Breast epithelium (tissue), 4 donors: ENCODE measurements around the gene MAPRE3. TPM values are rescaled to one million over a fixed set of nuclear protein-coding genes. Genes with fewer than 3 reads are reported as not detected.

ENCODE experiments used
- DNase-seq, 2 donors: peaks; one replicate each; pipeline ENCODE4 v3.0.0-alpha.2; 2019; ENCODE audit warnings: low spot score in 2 of 2
- H3K27ac ChIP-seq, 2 donors: fragments of 200-600 bp; sonication (generic) in 1 of 2; one replicate each; pipeline ENCODE4 v1.5.1; 2016 to 2019; ENCODE audit warnings: mild to moderate bottlenecking in 1 of 2
- H3K27me3 ChIP-seq, 2 donors: fragments of 200-600 bp; sonication (generic) in 1 of 2; one replicate each; pipeline versions ENCODE4 v1.5.1 to v1.6.0; 2017 to 2019; ENCODE audit warnings: control low read depth in 1 of 2, mild to moderate bottlenecking in 1 of 2
- H3K36me3 ChIP-seq: fragments of 200-600 bp; one replicate; pipeline ENCODE4 v1.5.1; 2019
- H3K4me1 ChIP-seq, 2 donors: fragments of 200-600 bp; sonication (generic); one replicate each; pipeline ENCODE4 v1.5.1; 2016 to 2019; ENCODE audit warnings: control low read depth in 1 of 2
- H3K4me3 ChIP-seq, 3 donors: fragments of 200-600 bp; sonication (generic); 1 replicate in 2 of 3; 2 replicates in 1 of 3; pipeline ENCODE4 v1.5.1; 2016 to 2019; ENCODE audit warnings: mild to moderate bottlenecking in 3 of 3, moderate library complexity in 2 of 3
- H3K9me3 ChIP-seq, 2 donors: fragments of 200-600 bp; sonication (generic) in 1 of 2; one replicate each; pipeline ENCODE4 v1.5.1; 2016 to 2019; ENCODE audit warnings: control low read depth in 1 of 2
- POLR2A ChIP-seq: fragments of 450-650 bp; IDR thresholded peaks from one replicate; pipeline ENCODE4 v1.6.1; 2016; ENCODE audit warnings: antibody characterized with exemption, mild to moderate bottlenecking, moderate library complexity
- POLR2AphosphoS5 ChIP-seq, 3 donors: sonication (generic); formaldehyde crosslinking; IDR thresholded peaks; one replicate each; pipeline ENCODE4 v1.6.1; 2017; ENCODE audit warnings: antibody characterized with exemption in 3 of 3
- intact Hi-C: fragments of 100-400 bp; cut with DNase I; formaldehyde crosslinking; loops from one replicate; pipeline ENCODE4 v1.15.1; 2023; ENCODE audit warnings: low total_unique reads
- total RNA-seq, 3 donors: library from RNA; depleted of rRNA; stranded (reverse); fragments of >200 nt; gene quantifications; one replicate each; pipeline ENCODE4 v1.1.0, GENCODE V29; 2016
- TF ChIP-seq, protein P1 (sequence below), 3 donors: fragments of 450-650 bp; IDR thresholded peaks; one replicate each; pipeline ENCODE4 v1.5.1; 2016 to 2017; ENCODE audit warnings: antibody characterized with exemption in 3 of 3, mild to moderate bottlenecking in 3 of 3, moderate library complexity in 3 of 3

MAPRE3 gene
- total RNA-seq, 3 donors from 2014 or later = 10.6 to 21.3 (median 19.9) TPM

DNA sequence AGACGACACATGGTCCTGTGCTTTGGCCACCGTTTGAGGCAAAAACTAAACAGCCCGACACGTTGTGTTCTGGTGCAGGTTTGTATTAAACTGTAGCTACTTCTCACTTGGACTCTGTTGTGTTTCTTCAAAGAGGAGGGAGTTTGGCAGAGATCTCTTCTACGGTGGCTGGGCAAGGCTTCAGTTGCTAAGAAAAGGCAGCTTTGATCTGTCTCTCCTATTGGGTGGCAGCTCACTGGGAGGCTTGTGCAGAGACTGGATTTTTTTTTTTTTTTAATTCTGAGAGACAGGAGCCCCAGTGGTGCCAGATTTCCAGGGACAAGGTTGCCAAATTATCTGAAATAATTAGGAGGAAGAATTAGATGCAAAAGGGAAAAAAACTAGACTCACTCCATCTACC is 20.2 kb upstream of the MAPRE3 start:
- no peak for DNase-seq
- intact Hi-C loops = no loop called here
- no peak for TF ChIP-seq POLR2AphosphoS5 (IDR thresholded peaks at IDR 0.05)
- TF ChIP-seq POLR2A = no peak
- TF ChIP-seq, protein P1, sequence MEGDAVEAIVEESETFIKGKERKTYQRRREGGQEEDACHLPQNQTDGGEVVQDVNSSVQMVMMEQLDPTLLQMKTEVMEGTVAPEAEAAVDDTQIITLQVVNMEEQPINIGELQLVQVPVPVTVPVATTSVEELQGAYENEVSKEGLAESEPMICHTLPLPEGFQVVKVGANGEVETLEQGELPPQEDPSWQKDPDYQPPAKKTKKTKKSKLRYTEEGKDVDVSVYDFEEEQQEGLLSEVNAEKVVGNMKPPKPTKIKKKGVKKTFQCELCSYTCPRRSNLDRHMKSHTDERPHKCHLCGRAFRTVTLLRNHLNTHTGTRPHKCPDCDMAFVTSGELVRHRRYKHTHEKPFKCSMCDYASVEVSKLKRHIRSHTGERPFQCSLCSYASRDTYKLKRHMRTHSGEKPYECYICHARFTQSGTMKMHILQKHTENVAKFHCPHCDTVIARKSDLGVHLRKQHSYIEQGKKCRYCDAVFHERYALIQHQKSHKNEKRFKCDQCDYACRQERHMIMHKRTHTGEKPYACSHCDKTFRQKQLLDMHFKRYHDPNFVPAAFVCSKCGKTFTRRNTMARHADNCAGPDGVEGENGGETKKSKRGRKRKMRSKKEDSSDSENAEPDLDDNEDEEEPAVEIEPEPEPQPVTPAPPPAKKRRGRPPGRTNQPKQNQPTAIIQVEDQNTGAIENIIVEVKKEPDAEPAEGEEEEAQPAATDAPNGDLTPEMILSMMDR (IDR thresholded peaks at IDR 0.05) = no peak
- H3K36me3 ChIP-seq = no peaks in the 10 kb centered on the region
- H3K9me3 ChIP-seq = no peaks in the 10 kb centered on the region
- no peak overlapping the region for H3K4me3 ChIP-seq
- no peaks in the 10 kb centered on the region for H3K4me1 ChIP-seq
- no peak overlapping the region for H3K27ac ChIP-seq
- peaks cover 0 to 35% of the 10 kb centered on the region in 2 donors for H3K27me3 ChIP-seq

DNA sequence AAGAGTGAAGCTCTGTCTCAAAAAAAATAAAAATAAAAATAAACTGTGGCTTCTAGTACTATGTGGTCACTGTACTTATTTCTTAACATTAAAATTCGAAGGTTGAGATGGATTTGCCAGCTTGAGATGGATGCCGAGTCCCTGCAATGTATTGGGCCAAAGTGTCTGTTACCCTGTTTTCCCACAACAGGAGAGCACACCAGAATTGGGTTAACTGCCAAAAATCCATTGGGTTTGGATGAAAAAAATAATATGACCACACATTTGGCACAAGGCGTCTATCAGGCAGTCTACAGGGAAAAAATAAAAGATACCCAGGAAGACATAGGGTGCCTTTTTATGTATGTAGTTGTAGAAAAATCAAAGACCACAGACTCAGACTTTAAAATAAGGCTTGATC is 19.2 kb upstream of the MAPRE3 start:
- TF ChIP-seq POLR2AphosphoS5 (IDR thresholded peaks at IDR 0.05) = no peak
- TF ChIP-seq POLR2A = no peak
- TF ChIP-seq, protein P1 (IDR thresholded peaks at IDR 0.05) = no peak
- DNase-seq = no peak
- H3K9me3 ChIP-seq = no peaks in the 10 kb centered on the region
- intact Hi-C loops = no loop called here
- peaks cover 0 to 33% of the 10 kb centered on the region in 2 donors for H3K27me3 ChIP-seq
- H3K4me1 ChIP-seq = no peaks in the 10 kb centered on the region
- no peaks in the 10 kb centered on the region for H3K36me3 ChIP-seq
- no peak overlapping the region for H3K4me3 ChIP-seq
- no peak overlapping the region for H3K27ac ChIP-seq

DNA sequence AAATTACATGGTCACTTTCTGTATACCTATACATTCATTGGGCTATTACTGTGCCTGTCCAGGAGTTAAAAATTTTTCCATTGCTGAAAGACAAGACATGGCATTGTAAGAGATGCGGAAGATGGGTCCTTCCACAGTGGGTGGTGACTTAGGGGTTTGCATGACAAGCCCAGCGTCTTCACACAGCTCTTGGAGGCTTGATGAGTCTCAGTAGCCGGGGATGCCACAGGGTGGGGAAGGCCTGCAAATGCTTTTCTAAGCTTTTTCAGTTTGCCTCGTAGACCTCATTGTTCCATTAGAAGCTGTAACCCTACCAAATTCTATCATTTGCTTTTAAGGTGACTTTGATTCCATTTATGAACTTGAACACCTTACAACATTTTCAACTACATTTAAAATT is 18.1 kb upstream of the MAPRE3 start:
- Histone ChIP-seq H3K9me3 (no peaks in the 10 kb centered on the region), H3K36me3 (no peaks in the 10 kb centered on the region), H3K27me3 (peaks cover 0 to 28% of the 10 kb centered on the region in 2 donors), H3K27ac (no peak overlapping the region), H3K4me3 (no peak overlapping the region), H3K4me1 (no peaks in the 10 kb centered on the region)
- no peak for TF ChIP-seq POLR2A
- TF ChIP-seq, protein P1 (IDR thresholded peaks at IDR 0.05) = no peak
- TF ChIP-seq POLR2AphosphoS5 (IDR thresholded peaks at IDR 0.05) = no peak
- no peak for DNase-seq
- intact Hi-C loops = no loop called here

DNA sequence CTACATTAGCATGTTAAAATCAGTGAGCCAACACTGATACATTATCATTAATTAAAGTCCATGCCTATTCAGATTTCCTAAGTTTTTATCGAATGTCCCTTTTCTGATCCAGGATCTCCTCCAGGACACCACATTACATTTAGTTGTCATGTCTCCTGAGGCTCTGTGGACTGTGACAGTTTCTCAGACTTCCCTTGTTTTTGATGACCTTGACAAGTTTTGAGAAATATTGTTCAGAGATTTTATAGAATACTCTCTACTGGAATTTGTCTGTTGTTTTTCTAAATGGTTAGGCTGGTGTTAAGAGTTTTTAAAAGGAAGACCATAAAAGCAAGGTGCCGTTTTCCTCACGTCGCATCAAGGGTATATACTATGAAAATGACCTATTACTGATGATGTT is 16.3 kb upstream of the MAPRE3 start:
- no peaks in the 10 kb centered on the region for H3K36me3 ChIP-seq
- H3K27me3 ChIP-seq = peaks cover 0 to 32% of the 10 kb centered on the region in 2 donors
- intact Hi-C loops = no loop called here

DNA sequence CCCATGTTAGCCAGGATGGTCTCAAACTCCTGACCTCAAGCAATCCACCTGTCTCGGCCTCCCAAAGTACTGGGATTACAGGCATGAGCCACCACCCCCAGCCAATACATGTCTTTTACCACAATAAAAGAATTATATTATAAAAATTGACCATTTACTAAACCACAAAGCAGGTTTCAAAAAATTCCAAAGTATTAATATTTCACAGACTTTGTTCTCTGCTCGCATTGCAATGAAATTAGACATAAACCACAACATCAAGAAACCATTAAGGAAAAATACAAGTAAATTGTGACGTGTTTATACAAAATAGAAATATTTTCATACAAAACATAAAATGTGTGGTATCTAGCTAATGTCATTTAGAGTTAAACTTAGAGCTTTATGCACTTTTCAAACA is 13.4 kb upstream of the MAPRE3 start:
- no peak overlapping the region for H3K4me3 ChIP-seq
- intact Hi-C loops = no loop called here
- TF ChIP-seq POLR2AphosphoS5 (IDR thresholded peaks at IDR 0.05) (no peak), POLR2A (no peak)
- TF ChIP-seq, protein P1 (IDR thresholded peaks at IDR 0.05) = no peak
- no peaks in the 10 kb centered on the region for H3K4me1 ChIP-seq
- no peak overlapping the region for H3K27ac ChIP-seq
- H3K9me3 ChIP-seq = no peaks in the 10 kb centered on the region
- H3K36me3 ChIP-seq = no peaks in the 10 kb centered on the region
- peaks cover 0 to 36% of the 10 kb centered on the region in 2 donors for H3K27me3 ChIP-seq
- DNase-seq = no peak

More for the DNA sequence above, 16.3 kb upstream of the MAPRE3 start:
- H3K27ac ChIP-seq = no peak overlapping the region
- H3K9me3 ChIP-seq = no peaks in the 10 kb centered on the region
- H3K4me3 ChIP-seq = no peak overlapping the region
- no peak for TF ChIP-seq POLR2A
- TF ChIP-seq, protein P1 (IDR thresholded peaks at IDR 0.05) = no peak
- no peak for TF ChIP-seq POLR2AphosphoS5 (IDR thresholded peaks at IDR 0.05)
- DNase-seq = no peak
- no peaks in the 10 kb centered on the region for H3K4me1 ChIP-seq
